Measurements from ENCODE around the gene TIMM44. TPM values are rescaled to one million over a fixed set of nuclear protein-coding genes. Genes with fewer than 3 reads are reported as not detected.

TIMM44 gene
- polyA plus RNA-seq, 1 experiment = 43.3 TPM

DNA sequence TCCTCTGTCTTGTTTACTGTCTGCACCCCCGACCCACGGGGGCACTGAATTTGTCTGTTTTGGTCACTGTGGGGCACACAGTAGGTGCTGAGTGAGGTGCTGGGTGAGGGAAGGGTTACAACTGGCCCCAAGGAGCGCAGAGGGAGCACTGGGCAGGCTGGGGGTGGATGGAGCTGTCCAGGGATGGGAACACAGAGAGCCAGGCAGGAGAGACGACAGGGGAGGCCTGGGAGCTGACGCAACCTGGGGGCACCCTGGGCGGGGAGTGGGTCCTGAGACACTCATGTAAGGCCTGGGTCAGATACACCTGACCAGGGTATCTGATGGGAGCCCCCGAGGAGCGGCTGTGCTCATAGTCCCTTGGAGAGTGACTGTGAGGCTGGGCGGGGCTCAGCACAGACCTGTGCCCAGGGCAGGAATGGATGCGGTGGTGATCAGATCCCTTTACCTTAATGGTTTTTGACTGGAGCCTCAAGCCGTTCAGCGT lies 37.2 kb upstream of the TIMM44 start:
- CTCF ChIA-PET = interaction anchor here (0.6 to 1.3 kb wide), 3 partner anchors 10 to 36 kb away, joined by 3 to 4 read pairs (median 4); no protein-coding TSS in a partner anchor
- no peak for DNase-seq (ENCODE audit: low read depth, low spot score)
- no peak for TF ChIP-seq CTCF (IDR thresholded peaks at IDR 0.05; ENCODE audit: low read depth, low read length)
- H3K9me3 ChIP-seq (ENCODE audit: control insufficient read depth, insufficient read depth, low read length) = no peaks in the 10 kb centered on the region
- H3K27me3 ChIP-seq (ENCODE audit: control insufficient read depth, insufficient read depth, low read length) = no peaks in the 10 kb centered on the region
- H3K4me3 ChIP-seq (ENCODE audit: low read depth, low read length) = no peak overlapping the region
- POLR2A ChIA-PET = no interaction called here
- no peak overlapping the region for H3K27ac ChIP-seq (ENCODE audit: low read depth, low read length)

DNA sequence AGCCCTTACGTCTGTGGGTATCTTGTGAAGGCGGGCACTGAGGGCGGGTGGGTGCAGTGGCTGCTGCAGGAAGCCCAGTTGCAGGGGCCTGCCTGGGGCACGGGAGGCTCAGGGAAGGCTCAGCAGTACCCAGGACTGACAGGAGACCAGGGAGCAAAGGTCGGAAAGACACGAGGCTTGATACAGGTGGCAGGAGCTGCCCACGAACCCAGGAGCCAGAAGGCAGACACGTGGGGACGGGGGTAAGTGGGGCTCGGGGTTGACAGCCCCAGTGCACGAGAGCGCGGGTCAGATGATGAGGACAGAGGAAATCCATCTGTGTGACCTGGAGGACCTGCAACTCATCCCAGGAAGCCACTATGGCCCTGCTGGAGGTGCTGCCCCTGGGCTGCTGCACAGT lies 36.7 kb upstream of the TIMM44 start:
- Histone ChIP-seq H3K9me3 (ENCODE audit: control insufficient read depth, insufficient read depth, low read length) (no peaks in the 10 kb centered on the region), H3K4me3 (ENCODE audit: low read depth, low read length) (no peak overlapping the region), H3K27me3 (ENCODE audit: control insufficient read depth, insufficient read depth, low read length) (no peaks in the 10 kb centered on the region), H3K27ac (ENCODE audit: low read depth, low read length) (no peak overlapping the region)
- DNase-seq (ENCODE audit: low read depth, low spot score) = no peak
- TF ChIP-seq CTCF (IDR thresholded peaks at IDR 0.05; ENCODE audit: low read depth, low read length) = no peak
- POLR2A ChIA-PET = no interaction called here
- CTCF ChIA-PET = interaction anchor here (1.1 to 1.3 kb wide), 3 partner anchors 10 to 36 kb away, joined by 3 to 4 read pairs (median 4); no protein-coding TSS in a partner anchor

DNA sequence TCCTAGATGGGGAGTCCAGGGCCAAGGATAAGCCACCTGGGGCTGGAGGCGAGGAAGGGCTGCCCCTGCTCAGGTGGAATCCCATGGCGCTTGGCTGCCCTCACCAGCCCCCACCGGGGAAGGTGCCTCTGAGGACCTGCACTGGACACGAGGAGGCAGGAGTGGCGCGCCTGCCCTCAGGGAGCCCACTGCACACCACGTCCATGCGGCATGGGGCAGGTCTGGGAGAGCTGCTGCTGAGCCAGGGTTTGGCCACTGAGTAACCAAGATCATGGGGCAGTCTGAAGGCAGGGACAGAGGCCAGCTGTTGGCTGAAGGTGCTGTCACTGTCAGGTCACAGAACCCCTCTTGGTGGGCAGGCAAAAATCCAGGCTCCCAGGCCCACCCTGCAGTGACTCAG lies 36.1 kb upstream of the TIMM44 start:
- no peak overlapping the region for H3K4me3 ChIP-seq (ENCODE audit: low read depth, low read length)
- H3K27ac ChIP-seq (ENCODE audit: low read depth, low read length) = no peak overlapping the region
- no peaks in the 10 kb centered on the region for H3K9me3 ChIP-seq (ENCODE audit: control insufficient read depth, insufficient read depth, low read length)
- POLR2A ChIA-PET = no interaction called here
- H3K27me3 ChIP-seq (ENCODE audit: control insufficient read depth, insufficient read depth, low read length) = no peaks in the 10 kb centered on the region
- DNase-seq (ENCODE audit: low read depth, low spot score) = no peak
- CTCF ChIA-PET = interaction anchor here (1.1 kb wide), 1 partner anchor 35 kb away, joined by 3 read pairs; no protein-coding TSS in a partner anchor
- no peak for TF ChIP-seq CTCF (IDR thresholded peaks at IDR 0.05; ENCODE audit: low read depth, low read length)

GRCh38 chr19:7979011-7979410 lies 35.5 kb upstream of the TIMM44 start:
- H3K27me3 ChIP-seq (ENCODE audit: control insufficient read depth, insufficient read depth, low read length) = no peaks in the 10 kb centered on the region
- no peaks in the 10 kb centered on the region for H3K9me3 ChIP-seq (ENCODE audit: control insufficient read depth, insufficient read depth, low read length)
- no peak overlapping the region for H3K4me3 ChIP-seq (ENCODE audit: low read depth, low read length)
- no peak for TF ChIP-seq CTCF (IDR thresholded peaks at IDR 0.05; ENCODE audit: low read depth, low read length)
- ChIA-PET CTCF (interaction anchor here (1.1 to 1.2 kb wide), 2 partner anchors 9 to 35 kb away, joined by 3 read pairs; no protein-coding TSS in a partner anchor), POLR2A (no interaction called here)
- no peak for DNase-seq (ENCODE audit: low read depth, low spot score)
- no peak overlapping the region for H3K27ac ChIP-seq (ENCODE audit: low read depth, low read length)

DNA sequence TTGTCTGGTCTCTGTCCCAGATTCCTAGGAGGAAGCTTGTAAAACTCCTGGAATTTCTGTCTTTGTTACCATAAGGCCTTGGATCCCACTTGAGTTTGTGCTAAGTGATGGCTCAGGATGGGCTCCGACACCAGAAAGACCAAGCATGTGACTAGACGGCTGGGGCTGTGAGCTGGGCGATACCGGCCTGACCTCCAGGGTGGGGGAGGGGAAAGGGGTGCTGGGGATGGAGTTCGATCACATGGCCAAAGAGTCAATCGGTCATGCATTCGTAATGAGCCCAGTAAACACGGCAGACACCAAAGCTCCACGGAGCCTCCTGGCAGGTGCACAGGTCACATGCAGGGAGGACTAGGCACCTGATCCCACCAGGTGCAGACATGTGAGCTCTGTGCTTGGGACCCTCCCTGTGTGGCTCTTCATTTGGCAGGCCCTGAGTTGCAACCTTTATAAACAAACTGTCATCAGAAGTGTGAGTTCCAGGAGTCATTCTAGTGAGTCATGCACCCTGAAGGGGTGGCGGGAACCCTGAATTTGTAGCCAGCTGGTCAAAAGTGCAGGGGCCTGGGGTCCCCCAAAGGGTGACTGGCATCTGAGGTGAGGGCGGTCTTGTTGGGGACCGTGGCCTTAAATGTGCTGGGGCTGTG lies 34.8 kb upstream of the TIMM44 start:
- CTCF ChIA-PET = interaction anchor here (1.1 to 1.2 kb wide), 2 partner anchors 9 to 24 kb away, joined by 3 to 7 read pairs; no protein-coding TSS in a partner anchor
- no peak for TF ChIP-seq CTCF (IDR thresholded peaks at IDR 0.05; ENCODE audit: low read depth, low read length)

More for the DNA sequence above, 34.8 kb upstream of the TIMM44 start:
- Histone ChIP-seq H3K27me3 (ENCODE audit: control insufficient read depth, insufficient read depth, low read length) (no peaks in the 10 kb centered on the region), H3K4me3 (ENCODE audit: low read depth, low read length) (no peak overlapping the region), H3K27ac (ENCODE audit: low read depth, low read length) (no peak overlapping the region), H3K9me3 (ENCODE audit: control insufficient read depth, insufficient read depth, low read length) (no peaks in the 10 kb centered on the region)
- no peak for DNase-seq (ENCODE audit: low read depth, low spot score)
- POLR2A ChIA-PET = no interaction called here

Data from AG04450 (cell line).